ENCODE results near the gene TMEM131.
"Not testable (repeated sequence)": the region's sequence is repeated elsewhere in the genome, so short reads cannot be mapped to it uniquely, and the experiment has no call there.

The TMEM131 gene

GRCh38 chr2:97991081-97991856 lies 4.5 kb downstream of the TMEM131 start:
- DNase-seq: no peak

- DNase-seq: peak; percentile 47
Observed at GRCh38 chr2:97988722-97989121, 7.0 kb downstream of the TMEM131 start.

GRCh38 chr2:97985998-97986397 lies 9.8 kb downstream of the TMEM131 start:
- DNase-seq: no peak

GRCh38 chr2:97983698-97984097 lies 12.1 kb downstream of the TMEM131 start:
- no peak for DNase-seq

GRCh38 chr2:97983134-97983533 lies 12.6 kb downstream of the TMEM131 start:
- no peak for DNase-seq

GRCh38 chr2:97982621-97983020 lies 13.1 kb downstream of the TMEM131 start:
- DNase-seq: no peak

- DNase-seq: no peak
Observed at GRCh38 chr2:97981961-97982360, 13.8 kb downstream of the TMEM131 start.

GRCh38 chr2:97979904-97980303 lies 15.8 kb downstream of the TMEM131 start:
- DNase-seq: no peak

GRCh38 chr2:97974471-97974870 lies 21.3 kb downstream of the TMEM131 start:
- DNase-seq: no peak

- DNase-seq: no peak
Observed at GRCh38 chr2:97970293-97971060, 25.3 kb downstream of the TMEM131 start.

- peak; percentile 91 for DNase-seq
Observed at GRCh38 chr2:97969081-97970067, 26.4 kb downstream of the TMEM131 start.

- no peak for DNase-seq
Observed at GRCh38 chr2:97967931-97968627, 27.7 kb downstream of the TMEM131 start.

- no peak for DNase-seq
Observed at GRCh38 chr2:97967216-97967592, 28.5 kb downstream of the TMEM131 start.

- no peak for DNase-seq
Observed at GRCh38 chr2:97966545-97967215, 29.1 kb downstream of the TMEM131 start.

- no peak for DNase-seq
Observed at GRCh38 chr2:97965116-97965515, 30.6 kb downstream of the TMEM131 start.

- no peak for DNase-seq
Observed at GRCh38 chr2:97963880-97964279, 31.9 kb downstream of the TMEM131 start.

GRCh38 chr2:97963079-97963406 lies 32.7 kb downstream of the TMEM131 start:
- no peak for DNase-seq

- DNase-seq: no peak
Observed at GRCh38 chr2:97961534-97961933, 34.2 kb downstream of the TMEM131 start.

- no peak for DNase-seq
Observed at GRCh38 chr2:97958184-97958583, 37.6 kb downstream of the TMEM131 start.

GRCh38 chr2:97957432-97958183 lies 38.1 kb downstream of the TMEM131 start:
- DNase-seq: peak; percentile 52

- DNase-seq: not testable (repeated sequence)
Observed at GRCh38 chr2:97956753-97957152, 39.0 kb downstream of the TMEM131 start.

Measured in NCI-H226 (cell line).